NCI-H526 treated with DMSO at 0.1 percent for 48 hours (cell line): ENCODE data around the gene COA1.
"Not testable (repeated sequence)": the region's sequence is repeated elsewhere in the genome, so short reads cannot be mapped to it uniquely, and the experiment has no call there.

ENCODE experiments used
- DNase-seq: peaks from one replicate; lab custom pipeline; 2025; lab: John Stamatoyannopoulos, UW

COA1 gene

DNA sequence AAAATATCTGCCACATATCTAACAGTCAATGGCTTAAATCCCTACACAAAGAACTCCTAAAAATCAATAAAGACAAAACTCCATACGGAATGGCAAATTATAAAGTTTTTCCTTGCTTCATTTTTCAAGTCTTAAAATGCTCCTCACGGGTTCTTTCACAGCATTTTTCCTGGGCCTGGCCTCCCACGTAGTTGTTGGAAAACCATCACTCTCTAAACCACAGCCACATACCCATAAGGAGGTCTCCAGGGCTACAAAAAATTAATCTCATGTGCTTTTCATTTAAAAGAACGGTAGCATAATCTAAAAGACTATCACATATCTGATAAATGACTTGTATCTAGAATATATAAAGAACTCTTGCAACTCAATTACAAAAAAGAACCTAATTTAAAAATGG is 2.9 kb downstream of the COA1 start:
- DNase-seq = no peak

DNA sequence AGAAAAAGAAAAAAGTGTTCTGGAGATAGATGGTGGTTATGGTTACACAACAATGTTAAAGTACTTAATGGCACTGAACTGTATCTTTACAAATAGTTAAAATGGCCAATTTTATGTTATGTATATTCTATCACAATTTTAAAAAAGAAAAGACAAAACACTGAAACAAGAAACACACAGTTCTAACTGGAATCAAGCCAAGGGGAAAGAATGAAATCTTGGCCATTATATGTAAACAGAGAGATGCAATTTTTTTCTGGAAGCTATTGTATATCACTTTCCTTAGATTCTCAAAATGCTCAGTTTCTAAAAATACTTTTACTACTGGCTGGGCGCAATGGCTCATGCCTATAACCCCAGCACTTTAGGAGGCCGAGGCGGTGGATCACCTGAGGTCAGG is 4.1 kb downstream of the COA1 start:
- DNase-seq = no peak

DNA sequence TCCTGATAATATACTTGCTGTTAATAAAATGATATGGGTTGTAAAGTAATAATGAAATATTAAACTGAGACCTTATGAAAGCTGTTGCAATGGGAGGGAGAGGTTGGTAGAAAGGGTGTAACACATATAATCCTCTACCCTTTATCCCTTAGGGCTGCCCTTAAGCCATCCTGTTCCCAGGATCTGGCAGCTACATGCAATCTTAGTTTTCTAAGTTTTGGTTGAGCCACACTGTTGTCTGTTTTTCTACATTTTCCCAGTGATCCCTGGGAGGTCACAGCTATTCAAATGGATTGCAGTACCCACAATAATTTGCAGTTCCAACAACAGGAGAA is 6.3 kb downstream of the COA1 start:
- DNase-seq = no peak

GRCh38 chr7:43721193-43721806 is 8.0 kb downstream of the COA1 start:
- DNase-seq = peak; percentile 25

- DNase-seq = no peak
Measured at GRCh38 chr7:43716598-43716997, 12.7 kb downstream of the COA1 start.

- not testable (repeated sequence) for DNase-seq
Measured at GRCh38 chr7:43715966-43716365, 13.4 kb downstream of the COA1 start.

- no peak for DNase-seq
Measured at GRCh38 chr7:43711503-43711902, 17.8 kb downstream of the COA1 start.

GRCh38 chr7:43708055-43708454 is 21.3 kb downstream of the COA1 start:
- not testable (repeated sequence) for DNase-seq

DNA sequence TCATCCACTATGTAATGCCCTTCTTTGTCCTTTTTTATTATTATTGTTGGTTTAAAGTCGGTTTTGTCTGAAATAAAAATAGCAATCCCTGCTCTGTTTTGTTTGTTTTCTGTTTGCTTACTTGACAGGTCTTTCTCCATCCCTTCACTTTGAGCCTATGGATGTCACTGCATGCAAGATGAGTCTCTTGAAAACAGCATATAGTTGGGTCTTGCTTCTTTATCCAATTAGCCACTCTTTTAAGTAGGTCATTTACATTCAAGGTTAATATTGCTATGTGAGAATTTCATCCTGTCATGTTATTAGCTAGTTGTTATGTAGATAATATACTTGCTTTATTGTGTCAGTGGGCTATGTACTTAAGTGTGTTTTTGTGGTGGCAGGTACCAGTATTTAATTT is 25.8 kb downstream of the COA1 start:
- no peak for DNase-seq

- DNase-seq = no peak
Measured at GRCh38 chr7:43702974-43703373, 26.3 kb downstream of the COA1 start.

- DNase-seq = no peak
Measured at GRCh38 chr7:43701929-43702328, 27.4 kb downstream of the COA1 start.

- no peak for DNase-seq
Measured at GRCh38 chr7:43701500-43701854, 27.8 kb downstream of the COA1 start.

- no peak for DNase-seq
Measured at GRCh38 chr7:43700646-43701499, 28.4 kb downstream of the COA1 start.

DNA sequence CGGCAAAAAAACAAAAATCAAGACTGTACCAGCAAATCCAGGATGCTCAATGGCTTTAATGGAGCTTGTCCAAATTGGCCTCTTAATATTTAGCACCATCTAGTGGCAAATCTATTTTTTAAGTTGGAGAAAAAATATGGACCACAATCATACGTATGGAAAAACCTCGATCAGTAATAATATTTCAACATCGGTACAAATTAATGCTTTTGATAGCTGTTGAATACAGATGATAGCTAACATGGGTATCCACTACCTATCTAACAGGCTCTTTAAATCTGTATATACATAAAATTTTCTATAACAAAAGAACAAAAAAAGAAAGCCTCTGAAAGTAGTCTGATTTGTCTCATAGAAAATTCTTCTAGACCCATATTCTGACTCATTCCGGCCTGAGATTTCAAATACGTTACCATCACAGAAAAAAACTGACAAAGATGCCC is 29.2 kb downstream of the COA1 start:
- DNase-seq = peak; percentile 50

- DNase-seq = no peak
Measured at GRCh38 chr7:43698460-43699255, 30.7 kb downstream of the COA1 start.

- DNase-seq = no peak
Measured at GRCh38 chr7:43697690-43698089, 31.6 kb downstream of the COA1 start.

DNA sequence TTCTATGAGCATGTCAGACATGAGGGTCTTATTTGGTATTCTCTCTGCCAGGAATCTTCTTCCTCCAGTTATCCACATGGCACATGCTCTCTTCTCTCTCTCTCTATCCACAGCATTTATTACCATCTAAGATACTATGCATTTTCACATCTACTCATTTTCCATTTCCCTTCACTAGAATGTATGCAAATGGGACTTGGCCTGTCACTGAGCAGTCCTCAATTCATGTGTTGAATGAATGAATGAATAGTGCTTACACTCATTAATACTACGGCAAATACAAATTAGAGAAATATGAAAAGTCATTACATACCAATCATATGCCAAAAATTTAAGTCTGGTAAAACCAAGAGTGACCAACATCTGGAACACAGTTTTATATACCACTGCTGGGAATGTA is 34.0 kb downstream of the COA1 start:
- DNase-seq = no peak

DNA sequence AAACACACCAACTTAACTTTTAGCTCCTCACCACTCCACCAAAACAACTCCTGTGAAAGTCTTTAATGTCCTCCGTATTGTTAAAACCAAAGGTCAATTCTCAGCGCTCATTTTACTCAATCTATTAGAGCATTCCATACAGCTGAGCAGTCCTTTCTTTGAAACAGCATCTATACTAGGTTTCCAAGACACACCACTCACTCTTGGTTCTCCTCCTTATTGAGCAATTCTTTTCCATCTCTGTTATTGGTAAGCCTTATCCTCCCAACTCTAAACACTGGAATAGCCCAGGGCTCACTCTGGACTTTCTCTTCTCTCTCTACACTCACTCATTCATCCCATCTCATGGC is 34.9 kb downstream of the COA1 start:
- DNase-seq = no peak

GRCh38 chr7:43693687-43694398 is 35.5 kb downstream of the COA1 start:
- no peak for DNase-seq

- no peak for DNase-seq
Measured at GRCh38 chr7:43692582-43693373, 36.5 kb downstream of the COA1 start.

DNA sequence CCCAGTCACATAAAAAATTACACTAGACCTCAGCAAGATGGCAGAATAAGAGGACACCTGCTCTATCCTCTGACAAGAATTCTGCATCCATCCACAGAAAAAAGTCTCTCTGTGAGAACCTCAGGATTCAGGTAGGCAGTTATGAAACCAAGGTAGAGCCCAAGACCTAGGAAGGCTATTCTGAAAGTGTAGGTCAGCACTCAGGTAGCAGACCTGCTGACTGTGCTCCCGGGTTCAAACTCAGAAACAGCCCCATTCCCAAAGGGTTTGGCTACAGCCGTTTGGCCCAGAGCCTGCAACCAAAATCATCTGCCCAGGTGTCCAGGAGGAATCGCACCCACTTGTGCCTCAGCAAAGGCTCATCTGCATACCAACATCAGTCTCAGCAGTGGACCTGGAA is 37.7 kb downstream of the COA1 start:
- DNase-seq = no peak

- no peak for DNase-seq
Measured at GRCh38 chr7:43689115-43689514, 40.2 kb downstream of the COA1 start.
